ENCODE measurements around the gene KRTAP21-1. TPM values are rescaled to one million over a fixed set of nuclear protein-coding genes. Genes with fewer than 3 reads are reported as not detected.

Gene KRTAP21-1
- total RNA-seq, 1 donor from 2014 or later, result not detected

Other genes starting within 250 kb of the KRTAP21-1 start
- not detected for gene KRTAP19-6, start 213.6 kb downstream of the KRTAP21-1 start, total RNA-seq
- not detected for gene KRTAP19-7, start 194.1 kb downstream of the KRTAP21-1 start, total RNA-seq
- gene KRTAP22-2, start 165.0 kb downstream of the KRTAP21-1 start, total RNA-seq, result not detected
- gene KRTAP6-3, start 163.0 kb downstream of the KRTAP21-1 start, total RNA-seq, result not detected
- not detected for gene KRTAP6-2, start 156.5 kb downstream of the KRTAP21-1 start, total RNA-seq
- gene KRTAP22-1, start 154.3 kb downstream of the KRTAP21-1 start, total RNA-seq, result not detected
- not detected for gene KRTAP6-1, start 141.5 kb downstream of the KRTAP21-1 start, total RNA-seq
- not detected for gene KRTAP20-1, start 139.0 kb downstream of the KRTAP21-1 start, total RNA-seq
- gene KRTAP20-4, start 134.8 kb downstream of the KRTAP21-1 start, total RNA-seq, result not detected
- not detected for gene KRTAP20-2, start 120.2 kb downstream of the KRTAP21-1 start, total RNA-seq
- gene KRTAP20-3, start 112.6 kb downstream of the KRTAP21-1 start, total RNA-seq, result not detected
- gene KRTAP21-3, start 36.7 kb downstream of the KRTAP21-1 start, total RNA-seq, result not detected
- not detected for gene KRTAP21-2, start 8.2 kb downstream of the KRTAP21-1 start, total RNA-seq
- not detected for gene KRTAP8-1, start 57.8 kb upstream of the KRTAP21-1 start, total RNA-seq
- not detected for gene KRTAP7-1, start 74.3 kb upstream of the KRTAP21-1 start, total RNA-seq
- not detected for gene KRTAP11-1, start 126.2 kb upstream of the KRTAP21-1 start, total RNA-seq